ENCODE data around the gene SLC12A8. TPM values are rescaled to one million over a fixed set of nuclear protein-coding genes. Genes with fewer than 3 reads are reported as not detected.

The SLC12A8 gene
- total and polyA plus RNA-seq, 3 experiments from 2014 or later = 0.91 to 1.0 TPM; not detected in 1

DNA sequence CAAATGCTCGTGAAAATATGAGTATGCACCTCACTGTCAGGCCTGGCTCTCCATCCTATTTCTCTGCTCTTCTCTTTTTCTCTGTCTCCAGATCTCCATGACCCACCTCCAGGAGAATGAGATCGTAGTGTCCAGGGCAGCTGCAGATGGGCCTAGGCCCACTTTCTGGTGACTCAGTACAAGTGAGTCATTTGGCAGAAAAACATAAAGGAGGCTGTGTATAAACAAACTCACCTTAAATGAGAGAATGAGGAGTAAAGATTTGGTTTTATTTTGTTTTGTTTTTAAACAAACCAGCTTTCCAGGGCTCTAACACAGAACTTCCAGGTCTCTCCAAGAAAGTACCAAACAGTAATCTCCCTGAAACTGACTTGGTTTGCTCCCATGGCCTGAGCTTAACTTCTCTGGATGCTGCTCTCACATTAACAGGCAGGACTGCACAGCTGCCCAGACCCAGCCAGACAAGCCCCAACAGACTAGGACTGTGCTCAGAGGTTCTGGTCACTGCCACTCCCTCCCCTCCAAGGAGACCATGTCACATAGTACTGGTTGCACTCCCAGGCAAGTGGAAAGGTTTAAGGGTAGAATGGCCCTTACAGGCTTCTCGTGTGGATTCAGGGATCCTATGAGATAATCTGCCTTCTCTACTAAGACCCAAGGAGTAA lies 155.2 kb downstream of the SLC12A8 start:
- peaks cover 28% of the 10 kb centered on the region for H3K4me1 ChIP-seq (ENCODE audit: insufficient read depth, low read length)
- no peaks in the 10 kb centered on the region for H3K9me3 Mint-ChIP-seq
- no peak overlapping the region for H3K4me3 ChIP-seq (ENCODE audit: low read length)
- H3K36me3 Mint-ChIP-seq = peaks cover 0 to 7% (median 0%) of the 10 kb centered on the region in 3 donors
- peaks cover 2 to 14% of the 10 kb centered on the region in 2 donors for H3K27me3 Mint-ChIP-seq
- H3K27me3 ChIP-seq (ENCODE audit: insufficient read depth, low read length, poor library complexity, severe bottlenecking) = no peaks in the 10 kb centered on the region
- peak overlapping the region; percentile 7 to 85 (median 72) for H3K4me3 Mint-ChIP-seq
- CTCF ChIA-PET = interaction anchor here (1.1 kb wide), 1 partner anchor 12 kb away, joined by 3 read pairs; no protein-coding TSS in a partner anchor
- H3K36me3 ChIP-seq (ENCODE audit: insufficient read depth, low read length) = no peaks in the 10 kb centered on the region
- H3K27ac ChIP-seq (ENCODE audit: low read depth, low read length) = no peak overlapping the region
- peak overlapping the region in 6 of 8 donors; percentile 11 to 84 (median 71) for H3K27ac Mint-ChIP-seq
- H3K4me1 Mint-ChIP-seq = peaks cover 28 to 33% (median 30%) of the 10 kb centered on the region in 3 donors
- POLR2A ChIA-PET = no interaction called here
- H3K9me3 ChIP-seq (ENCODE audit: low read length) = no peaks in the 10 kb centered on the region
- DNase-seq = no peak

DNA sequence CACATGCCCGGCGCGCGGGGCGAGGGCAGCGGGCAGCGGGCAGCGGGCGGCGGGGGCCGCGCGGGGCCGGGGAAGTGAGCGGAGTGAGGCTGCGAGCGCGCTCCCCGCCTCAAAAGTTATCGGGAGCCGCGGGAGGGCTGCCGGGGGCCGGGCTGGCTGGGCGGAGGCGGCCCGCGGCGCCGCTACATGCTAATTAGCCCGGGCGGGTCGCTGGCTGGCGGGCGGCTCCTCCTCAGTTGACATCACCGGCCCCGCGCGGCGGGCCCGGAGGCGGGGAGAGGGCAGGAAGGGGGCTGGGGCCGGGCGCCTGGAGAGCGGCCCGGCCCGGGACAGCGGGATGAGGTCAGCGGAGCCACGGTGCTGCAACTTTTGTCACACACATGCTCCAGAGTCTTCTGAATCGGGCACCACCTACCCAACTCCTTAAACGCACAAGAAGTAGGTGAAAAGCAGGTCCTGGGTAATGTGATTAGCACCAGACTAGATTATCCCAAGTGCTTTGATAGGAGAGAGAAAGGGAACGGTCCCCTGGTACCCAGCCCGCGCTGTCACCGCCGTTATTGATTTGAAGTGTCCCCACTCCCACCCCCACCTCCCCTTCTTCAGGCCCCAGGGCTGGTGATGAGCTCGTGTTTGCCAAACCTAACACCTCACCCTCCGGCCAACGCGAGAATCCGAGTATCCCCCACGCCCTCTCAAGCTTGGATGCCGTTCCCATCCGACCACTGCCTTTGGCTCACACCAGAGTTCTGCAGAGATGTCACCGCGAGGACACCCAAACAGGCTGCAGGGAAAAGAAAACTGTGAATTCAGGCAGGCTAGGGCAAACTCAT lies 156.4 kb downstream of the SLC12A8 start, which contains the start of gene HEG1:
HEG1 (minus strand) TSS at position 85 of the 833 bp plus-strand sequence. CDS start 107 bp downstream, outside the sequence.
- Mint-ChIP-seq H3K36me3 (peaks cover 0 to 7% (median 0%) of the 10 kb centered on the region in 3 donors), H3K27ac (peak within 1 kb of the TSS; percentile 89 to 99 (median 96)), H3K9me3 (no peaks in the 10 kb centered on the region), H3K27me3 (peaks cover 2 to 7% of the 10 kb centered on the region in 2 donors), H3K4me1 (peaks cover 40 to 45% (median 42%) of the 10 kb centered on the region in 3 donors), H3K4me3 (peak within 1 kb of the TSS; percentile 92 to 99 (median 97))
- CTCF ChIA-PET = no interaction called here
- POLR2A ChIA-PET = interaction anchor here (0.6 kb wide), 1 partner anchor 85 kb away, joined by 3 read pairs; no protein-coding TSS in a partner anchor
- Histone ChIP-seq H3K4me1 (ENCODE audit: insufficient read depth, low read length) (peaks cover 37% of the 10 kb centered on the region), H3K27ac (ENCODE audit: low read depth, low read length) (peak within 1 kb of the TSS; percentile 77), H3K4me3 (ENCODE audit: low read length) (peak within 1 kb of the TSS; percentile 95), H3K27me3 (ENCODE audit: insufficient read depth, low read length, poor library complexity, severe bottlenecking) (no peaks in the 10 kb centered on the region), H3K36me3 (ENCODE audit: insufficient read depth, low read length) (no peaks in the 10 kb centered on the region), H3K9me3 (ENCODE audit: low read length) (no peaks in the 10 kb centered on the region)
- DNase-seq = peak; percentile 68 to 86 (median 70)

DNA sequence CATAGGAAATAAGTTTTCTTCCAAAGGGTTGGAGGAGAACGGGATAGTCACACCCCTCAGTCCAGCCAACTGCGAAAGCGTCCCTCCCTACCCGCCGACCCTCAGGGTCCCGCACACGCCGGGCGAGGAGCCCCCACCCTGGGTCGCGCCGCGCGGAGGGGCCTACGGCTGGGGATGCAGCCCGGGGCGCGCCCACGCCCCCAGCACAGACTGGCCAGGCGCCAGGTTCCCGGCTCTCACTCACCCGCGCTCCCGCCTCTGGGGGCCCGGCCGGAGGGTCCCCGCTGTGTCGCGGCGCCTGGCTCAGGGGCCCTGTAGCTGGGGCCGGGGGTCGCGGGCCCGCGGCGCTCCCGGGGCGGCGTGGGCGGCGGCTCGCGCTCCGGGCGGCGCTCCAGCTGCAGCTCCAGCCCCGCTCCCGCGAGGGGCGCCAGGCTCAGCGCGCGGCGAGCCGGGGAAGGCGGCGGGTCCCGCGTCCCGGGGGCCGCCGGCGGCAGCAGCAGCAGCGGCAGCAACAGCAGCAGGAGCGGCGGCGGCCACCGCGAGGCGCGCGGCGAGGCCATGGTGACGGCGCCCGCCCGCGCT lies 157.1 kb downstream of the SLC12A8 start:
- Mint-ChIP-seq H3K27ac (peak overlapping the region; percentile 89 to 99 (median 95)), H3K27me3 (peaks cover 2 to 3% of the 10 kb centered on the region in 2 donors), H3K4me3 (peak overlapping the region; percentile 92 to 99 (median 97)), H3K4me1 (peaks cover 47 to 52% (median 49%) of the 10 kb centered on the region in 3 donors), H3K36me3 (peaks cover 0 to 7% (median 0%) of the 10 kb centered on the region in 3 donors), H3K9me3 (no peaks in the 10 kb centered on the region)
- Histone ChIP-seq H3K4me3 (ENCODE audit: low read length) (peak overlapping the region; percentile 95), H3K4me1 (ENCODE audit: insufficient read depth, low read length) (peaks cover 44% of the 10 kb centered on the region), H3K36me3 (ENCODE audit: insufficient read depth, low read length) (no peaks in the 10 kb centered on the region), H3K9me3 (ENCODE audit: low read length) (no peaks in the 10 kb centered on the region), H3K27ac (ENCODE audit: low read depth, low read length) (peak overlapping the region; percentile 77), H3K27me3 (ENCODE audit: insufficient read depth, low read length, poor library complexity, severe bottlenecking) (no peaks in the 10 kb centered on the region)
- CTCF ChIA-PET = no interaction called here
- POLR2A ChIA-PET = no interaction called here
- DNase-seq = peak in 4 of 5 donors; percentile 9 to 57 (median 14)

DNA sequence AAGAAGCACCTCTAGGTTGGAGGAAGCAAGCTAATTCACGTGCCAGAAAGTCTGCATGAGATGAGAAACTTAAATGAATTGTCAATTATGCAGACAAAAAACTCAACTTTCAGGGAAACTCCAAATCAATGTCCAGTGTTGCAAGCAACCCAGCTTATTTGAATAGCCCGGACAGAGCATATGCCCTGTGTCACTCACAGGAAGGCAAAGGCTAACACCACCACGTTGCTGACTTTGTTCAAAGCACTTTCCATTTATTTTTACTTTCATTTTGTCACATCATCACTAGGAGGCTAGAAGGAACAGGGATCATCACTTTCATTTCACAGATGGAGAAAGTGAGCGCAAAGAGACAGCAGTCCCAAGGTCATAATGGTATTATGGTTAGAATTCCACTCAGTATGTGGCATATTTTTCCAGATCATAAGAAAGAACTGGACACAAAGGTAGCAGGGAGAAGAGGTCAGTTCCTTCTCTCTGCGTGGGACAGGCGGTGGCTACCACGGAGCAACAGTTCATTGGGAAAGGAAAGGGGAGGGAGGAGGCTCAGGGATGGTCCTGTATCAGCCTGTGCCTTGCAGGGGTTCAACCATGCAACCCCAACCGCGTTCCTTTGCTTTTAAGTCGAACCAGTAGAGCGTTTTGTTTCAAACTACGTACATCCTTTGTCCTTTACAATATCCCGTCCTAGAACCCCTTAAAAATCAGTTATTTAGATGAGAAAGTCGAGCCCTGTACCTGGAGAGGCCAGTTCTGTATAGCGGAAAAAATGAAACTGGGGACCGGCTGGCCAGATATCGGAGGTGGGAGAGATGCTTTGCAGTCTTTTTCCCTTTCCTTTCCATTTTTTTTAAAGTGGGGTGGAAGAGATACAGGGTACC lies 157.9 kb downstream of the SLC12A8 start:
- H3K4me1 Mint-ChIP-seq = peaks cover 51 to 56% (median 52%) of the 10 kb centered on the region in 3 donors
- DNase-seq = peak in 3 of 5 donors; percentile 15 to 54 (median 26)
- H3K4me3 Mint-ChIP-seq = peak overlapping the region; percentile 92 to 99 (median 97)
- Histone ChIP-seq H3K27ac (ENCODE audit: low read depth, low read length) (peak overlapping the region; percentile 77), H3K4me1 (ENCODE audit: insufficient read depth, low read length) (peaks cover 46% of the 10 kb centered on the region), H3K27me3 (ENCODE audit: insufficient read depth, low read length, poor library complexity, severe bottlenecking) (no peaks in the 10 kb centered on the region), H3K4me3 (ENCODE audit: low read length) (peak overlapping the region; percentile 95), H3K9me3 (ENCODE audit: low read length) (no peaks in the 10 kb centered on the region), H3K36me3 (ENCODE audit: insufficient read depth, low read length) (no peaks in the 10 kb centered on the region)
- H3K27ac Mint-ChIP-seq = peak overlapping the region; percentile 89 to 99 (median 95)
- H3K9me3 Mint-ChIP-seq = no peaks in the 10 kb centered on the region
- H3K36me3 Mint-ChIP-seq = peaks cover 0 to 7% (median 0%) of the 10 kb centered on the region in 3 donors
- H3K27me3 Mint-ChIP-seq = no peaks in the 10 kb centered on the region
- ChIA-PET POLR2A (interaction anchor here (1.0 kb wide), 1 partner anchor 65 kb away, joined by 3 read pairs; no protein-coding TSS in a partner anchor), CTCF (interaction anchor here (0.7 to 1.4 kb wide), 2 partner anchors 17 to 65 kb away, joined by 3 to 4 read pairs; no protein-coding TSS in a partner anchor)

DNA sequence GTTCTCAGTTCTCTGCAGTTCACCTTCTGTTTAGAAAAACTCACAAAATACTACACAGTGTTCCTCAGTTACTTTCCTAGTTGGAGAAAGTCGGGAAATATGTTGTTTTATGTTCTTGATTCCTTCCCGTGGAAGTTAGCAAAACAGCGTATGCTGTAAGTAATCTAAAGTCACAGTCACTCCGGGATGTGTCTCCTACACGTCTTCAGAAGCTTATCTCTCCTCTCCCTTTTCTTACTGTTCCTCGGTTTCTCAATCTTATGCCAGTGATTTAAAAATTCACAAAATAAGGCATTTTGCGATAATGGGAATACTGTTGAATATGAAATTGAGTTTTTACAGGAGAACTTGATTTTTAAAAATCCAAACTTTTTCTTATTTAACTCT lies 158.5 kb downstream of the SLC12A8 start:
- Mint-ChIP-seq H3K36me3 (peaks cover 0 to 8% (median 0%) of the 10 kb centered on the region in 3 donors), H3K27me3 (no peaks in the 10 kb centered on the region), H3K9me3 (no peaks in the 10 kb centered on the region), H3K27ac (peak overlapping the region; percentile 89 to 99 (median 95)), H3K4me3 (peak overlapping the region; percentile 92 to 99 (median 97)), H3K4me1 (peaks cover 57 to 62% (median 59%) of the 10 kb centered on the region in 3 donors)
- ChIA-PET CTCF (interaction anchor here (0.7 to 1.4 kb wide), 2 partner anchors 17 to 65 kb away, joined by 3 to 4 read pairs; no protein-coding TSS in a partner anchor), POLR2A (interaction anchor here (1.0 kb wide), 1 partner anchor 66 kb away, joined by 3 read pairs; no protein-coding TSS in a partner anchor)
- no peaks in the 10 kb centered on the region for H3K27me3 ChIP-seq (ENCODE audit: insufficient read depth, low read length, poor library complexity, severe bottlenecking)
- H3K36me3 ChIP-seq (ENCODE audit: insufficient read depth, low read length) = no peaks in the 10 kb centered on the region
- H3K4me3 ChIP-seq (ENCODE audit: low read length) = peak overlapping the region; percentile 95
- H3K4me1 ChIP-seq (ENCODE audit: insufficient read depth, low read length) = peaks cover 46% of the 10 kb centered on the region
- DNase-seq = no peak
- H3K27ac ChIP-seq (ENCODE audit: low read depth, low read length) = peak overlapping the region; percentile 77
- no peaks in the 10 kb centered on the region for H3K9me3 ChIP-seq (ENCODE audit: low read length)

DNA sequence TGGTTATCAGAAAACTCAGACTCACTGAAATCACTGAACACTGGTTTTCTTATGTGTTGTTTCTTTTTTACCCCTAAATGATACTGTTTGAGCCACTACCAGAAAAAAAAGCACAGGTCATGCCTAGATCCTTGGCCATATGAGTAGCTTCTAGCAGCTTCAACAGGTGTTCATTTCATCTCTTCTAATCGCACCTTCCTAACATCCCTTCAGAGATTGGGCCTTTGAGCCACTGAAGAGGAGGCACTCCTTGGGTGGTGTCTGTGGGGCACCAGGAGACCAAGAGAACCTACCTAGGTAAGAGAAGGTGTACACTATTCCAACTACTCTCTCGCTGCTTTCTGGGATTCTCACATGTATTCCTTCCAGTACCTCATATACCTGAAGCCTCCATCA lies 159.2 kb downstream of the SLC12A8 start:
- no peaks in the 10 kb centered on the region for H3K27me3 Mint-ChIP-seq
- Histone ChIP-seq H3K9me3 (ENCODE audit: low read length) (no peaks in the 10 kb centered on the region), H3K36me3 (ENCODE audit: insufficient read depth, low read length) (no peaks in the 10 kb centered on the region), H3K27ac (ENCODE audit: low read depth, low read length) (peak overlapping the region; percentile 55), H3K27me3 (ENCODE audit: insufficient read depth, low read length, poor library complexity, severe bottlenecking) (no peaks in the 10 kb centered on the region), H3K4me3 (ENCODE audit: low read length) (no peak overlapping the region), H3K4me1 (ENCODE audit: insufficient read depth, low read length) (peaks cover 46% of the 10 kb centered on the region)
- no peak for DNase-seq
- CTCF ChIA-PET = interaction anchor here (1.3 to 1.4 kb wide), 2 partner anchors 10 to 66 kb away, joined by 3 to 4 read pairs; no protein-coding TSS in a partner anchor
- H3K9me3 Mint-ChIP-seq = no peaks in the 10 kb centered on the region
- peak overlapping the region; percentile 89 to 99 (median 95) for H3K27ac Mint-ChIP-seq
- H3K36me3 Mint-ChIP-seq = peaks cover 0 to 10% (median 3%) of the 10 kb centered on the region in 3 donors
- peaks cover 63 to 68% (median 66%) of the 10 kb centered on the region in 3 donors for H3K4me1 Mint-ChIP-seq
- H3K4me3 Mint-ChIP-seq = peak overlapping the region; percentile 75 to 99 (median 94)
- POLR2A ChIA-PET = interaction anchor here (0.8 kb wide), 1 partner anchor 67 kb away, joined by 3 read pairs; no protein-coding TSS in a partner anchor
